DMS53 treated with DMSO at 0.1 percent for 48 hours (cell line): ENCODE measurements around the gene ZNF280C.
A peak's percentile ranks its signal among the peaks of the same experiment; 100 is the strongest.
"Not testable (repeated sequence)": the region's sequence is repeated elsewhere in the genome, so short reads cannot be mapped to it uniquely, and the experiment has no call there.

Source experiments
- DNase-seq: peaks from one replicate; lab custom pipeline; 2025; ENCODE audit not compliant: unreplicated experiment; lab: John Stamatoyannopoulos, UW

The ZNF280C gene

GRCh38 chrX:130268449-130269170, at the start of gene ZNF280C:
Gene ZNF280C (minus strand): TSS chrX:130268899. CDS start chrX:130260449, 8,450 bp downstream.
- peak; percentile 88 for DNase-seq

- no peak for DNase-seq
Observed at GRCh38 chrX:130304587-130305368, 36.1 kb upstream of the ZNF280C start.

- DNase-seq: no peak
Observed at GRCh38 chrX:130301977-130302376, 33.3 kb upstream of the ZNF280C start.

- no peak for DNase-seq
Observed at GRCh38 chrX:130301405-130301804, 32.7 kb upstream of the ZNF280C start.

GRCh38 chrX:130300010-130300282, 31.2 kb upstream of the ZNF280C start:
- DNase-seq: no peak

- peak; percentile 26 for DNase-seq
Observed at GRCh38 chrX:130299279-130300009, 30.7 kb upstream of the ZNF280C start.

GRCh38 chrX:130296743-130297142, 28.0 kb upstream of the ZNF280C start:
- peak; percentile 12 for DNase-seq

- no peak for DNase-seq
Observed at GRCh38 chrX:130296297-130296678, 27.6 kb upstream of the ZNF280C start.

GRCh38 chrX:130295519-130296296, 27.0 kb upstream of the ZNF280C start:
- DNase-seq: no peak

- no peak for DNase-seq
Observed at GRCh38 chrX:130287071-130287770, 18.5 kb upstream of the ZNF280C start.

- DNase-seq: no peak
Observed at GRCh38 chrX:130285710-130286109, 17.0 kb upstream of the ZNF280C start.

- DNase-seq: no peak
Observed at GRCh38 chrX:130285069-130285620, 16.4 kb upstream of the ZNF280C start.

- DNase-seq: no peak
Observed at GRCh38 chrX:130282151-130282550, 13.5 kb upstream of the ZNF280C start.

GRCh38 chrX:130280901-130281300, 12.2 kb upstream of the ZNF280C start:
- DNase-seq: no peak

- not testable (repeated sequence) for DNase-seq
Observed at GRCh38 chrX:130272253-130272652, 3.6 kb upstream of the ZNF280C start.

- not testable (repeated sequence) for DNase-seq
Observed at GRCh38 chrX:130269391-130269790, 692 bp upstream of the ZNF280C start.

- no peak for DNase-seq
Observed at GRCh38 chrX:130267956-130268448, 697 bp downstream of the ZNF280C start.

GRCh38 chrX:130264573-130264972, 4.1 kb downstream of the ZNF280C start:
- no peak for DNase-seq

GRCh38 chrX:130263016-130263415, 5.7 kb downstream of the ZNF280C start:
- DNase-seq: no peak

- DNase-seq: no peak
Observed at GRCh38 chrX:130262231-130262630, 6.5 kb downstream of the ZNF280C start.
